ENCODE measurements around the gene SELENOI.

The SELENOI gene

DNA sequence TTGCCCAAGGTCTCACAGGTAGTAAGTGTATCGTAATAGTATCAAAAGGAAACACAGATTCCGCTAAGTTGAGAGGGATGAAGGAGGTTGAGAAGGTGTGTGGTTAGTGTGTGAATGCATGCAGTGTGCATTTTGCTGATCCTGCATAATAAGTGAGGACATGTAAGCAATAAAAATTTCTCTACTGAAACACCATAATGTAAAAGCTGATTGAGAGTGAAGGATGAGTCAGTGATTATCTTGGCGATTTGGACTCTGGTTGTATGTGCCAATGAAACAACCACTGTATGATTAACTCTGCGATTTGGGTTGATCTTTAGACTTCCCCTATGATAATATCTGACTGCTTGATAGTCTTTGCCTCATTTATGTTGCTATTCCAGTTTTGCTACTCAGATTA, 17.4 kb downstream of the SELENOI start:
- H3K14ac ChIP-seq (ENCODE audit: low read length in 2 of 2): no peak overlapping the region
- no peak overlapping the region for H4K8ac ChIP-seq (ENCODE audit: low read length)
- no peak for DNase-seq
- H2BK15ac ChIP-seq (ENCODE audit: low read depth, poor library complexity, severe bottlenecking): no peak overlapping the region
- H3K23ac ChIP-seq (ENCODE audit: low read length in 2 of 2): no peak overlapping the region
- no peak overlapping the region for H2BK120ac ChIP-seq (ENCODE audit: low read depth, low read length)
- no peak overlapping the region for H2AK5ac ChIP-seq (ENCODE audit: low read length, severe bottlenecking)
- H4K91ac ChIP-seq (ENCODE audit: low read length): no peak overlapping the region
- WGBS: 100% methylated on average over 3 of the region's 4 CpGs
- H3K4me2 ChIP-seq (ENCODE audit: low read length, poor library complexity, severe bottlenecking): no peak overlapping the region
- no peak overlapping the region for H3K4ac ChIP-seq (ENCODE audit: low read depth in 1 of 2, low read length in 2 of 2)
- H3K27me3 ChIP-seq (ENCODE audit: control insufficient read depth in 1 of 2, insufficient read depth in 1 of 2, low read length in 2 of 2): no peaks in the 10 kb centered on the region
- H2BK5ac ChIP-seq (ENCODE audit: low read depth, low read length, poor library complexity, severe bottlenecking): no peak overlapping the region
- no peak overlapping the region for H3K27ac ChIP-seq (ENCODE audit: low read length, poor library complexity, severe bottlenecking)
- no peak overlapping the region for H3K9ac ChIP-seq (ENCODE audit: low read length)
- H3K18ac ChIP-seq (ENCODE audit: low read depth in 1 of 2, low read length in 2 of 2): no peak overlapping the region
- no peak overlapping the region for H3K4me3 ChIP-seq (ENCODE audit: insufficient read depth in 1 of 2, low read depth in 1 of 2, low read length in 2 of 2)
- H2BK12ac ChIP-seq (ENCODE audit: low read length in 2 of 2): no peak overlapping the region
- H3K79me1 ChIP-seq (replicated peaks; ENCODE audit: low read length, poor library complexity, severe bottlenecking): peaks cover 17% of the 10 kb centered on the region
- H2AFZ ChIP-seq (ENCODE audit: low read depth, low read length): no peak overlapping the region
- H3K9me3 ChIP-seq (ENCODE audit: control insufficient read depth, low read length): no peaks in the 10 kb centered on the region
- H3K4me1 ChIP-seq (ENCODE audit: control insufficient read depth, insufficient read depth, low read depth, low read length): no peaks in the 10 kb centered on the region
- peaks cover 4 to 26% of the 10 kb centered on the region in 2 experiments for H3K36me3 ChIP-seq (ENCODE audit: control insufficient read depth in 1 of 2, insufficient read depth in 2 of 2, low read depth in 1 of 2, low read length in 2 of 2)

DNA sequence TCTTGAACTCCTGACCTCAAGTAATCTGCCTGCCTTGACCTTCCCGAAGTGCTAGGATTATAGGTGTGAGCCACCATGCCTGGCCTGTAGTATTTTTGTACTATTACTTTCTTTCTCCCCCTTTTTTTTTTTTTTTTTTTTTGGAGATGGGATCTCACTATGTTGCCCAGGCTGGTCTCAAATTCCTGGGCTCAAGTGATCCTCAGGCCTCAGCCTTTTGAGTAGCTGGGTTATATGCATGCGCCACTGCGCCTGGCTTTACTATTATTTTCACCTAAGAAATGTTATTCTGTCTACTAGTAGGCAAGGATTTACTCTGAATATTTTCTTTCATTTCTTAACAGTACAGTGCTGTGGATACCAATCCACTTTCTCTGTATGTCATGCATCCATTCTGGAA, 18.0 kb downstream of the SELENOI start:
- Histone ChIP-seq H2AFZ (ENCODE audit: low read depth, low read length) (no peak overlapping the region), H2BK15ac (ENCODE audit: low read depth, poor library complexity, severe bottlenecking) (no peak overlapping the region), H3K4me1 (ENCODE audit: control insufficient read depth, insufficient read depth, low read depth, low read length) (no peaks in the 10 kb centered on the region), H3K4ac (ENCODE audit: low read depth in 1 of 2, low read length in 2 of 2) (no peak overlapping the region), H3K27me3 (ENCODE audit: control insufficient read depth in 1 of 2, insufficient read depth in 1 of 2, low read length in 2 of 2) (no peaks in the 10 kb centered on the region), H2AK5ac (ENCODE audit: low read length, severe bottlenecking) (no peak overlapping the region), H3K18ac (ENCODE audit: low read depth in 1 of 2, low read length in 2 of 2) (no peak overlapping the region), H2BK5ac (ENCODE audit: low read depth, low read length, poor library complexity, severe bottlenecking) (no peak overlapping the region), H3K9ac (ENCODE audit: low read length) (no peak overlapping the region), H2BK12ac (ENCODE audit: low read length in 2 of 2) (no peak overlapping the region), H3K79me1 (replicated peaks; ENCODE audit: low read length, poor library complexity, severe bottlenecking) (peaks cover 17% of the 10 kb centered on the region), H4K8ac (ENCODE audit: low read length) (no peak overlapping the region), H3K4me2 (ENCODE audit: low read length, poor library complexity, severe bottlenecking) (no peak overlapping the region), H3K14ac (ENCODE audit: low read length in 2 of 2) (no peak overlapping the region), H3K27ac (ENCODE audit: low read length, poor library complexity, severe bottlenecking) (no peak overlapping the region), H2BK120ac (ENCODE audit: low read depth, low read length) (no peak overlapping the region), H4K91ac (ENCODE audit: low read length) (no peak overlapping the region), H3K36me3 (ENCODE audit: control insufficient read depth in 1 of 2, insufficient read depth in 2 of 2, low read depth in 1 of 2, low read length in 2 of 2) (peaks cover 4 to 33% of the 10 kb centered on the region in 2 experiments), H3K23ac (ENCODE audit: low read length in 2 of 2) (no peak overlapping the region), H3K9me3 (ENCODE audit: control insufficient read depth, low read length) (no peaks in the 10 kb centered on the region), H3K4me3 (ENCODE audit: insufficient read depth in 1 of 2, low read depth in 1 of 2, low read length in 2 of 2) (no peak overlapping the region)
- DNase-seq: no peak
- no CpG with 5 or more reads among the region's 3 CpGs for WGBS

DNA sequence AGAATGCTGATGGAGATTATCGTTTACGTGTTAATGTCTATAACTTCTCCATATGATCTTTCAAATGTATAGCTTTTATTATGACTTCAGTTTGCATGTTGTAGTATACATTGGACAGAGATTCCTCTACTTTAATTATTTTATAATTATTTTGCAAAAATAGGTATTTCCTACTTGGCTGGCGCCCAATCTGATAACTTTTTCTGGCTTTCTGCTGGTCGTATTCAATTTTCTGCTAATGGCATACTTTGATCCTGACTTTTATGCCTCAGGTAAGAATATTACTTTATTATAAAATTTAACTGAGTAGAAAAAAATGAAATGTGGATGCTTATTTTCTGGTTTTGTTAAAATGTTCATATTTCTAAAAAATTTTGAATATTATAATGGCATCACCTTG, 18.7 kb downstream of the SELENOI start:
- H3K4me1 ChIP-seq (ENCODE audit: control insufficient read depth, insufficient read depth, low read depth, low read length): no peaks in the 10 kb centered on the region
- H4K8ac ChIP-seq (ENCODE audit: low read length): no peak overlapping the region
- H3K9ac ChIP-seq (ENCODE audit: low read length): no peak overlapping the region
- no peak overlapping the region for H3K4ac ChIP-seq (ENCODE audit: low read depth in 1 of 2, low read length in 2 of 2)
- no peak overlapping the region for H3K23ac ChIP-seq (ENCODE audit: low read length in 2 of 2)
- no peak overlapping the region for H3K27ac ChIP-seq (ENCODE audit: low read length, poor library complexity, severe bottlenecking)
- H4K91ac ChIP-seq (ENCODE audit: low read length): no peak overlapping the region
- no peaks in the 10 kb centered on the region for H3K9me3 ChIP-seq (ENCODE audit: control insufficient read depth, low read length)
- H3K18ac ChIP-seq (ENCODE audit: low read depth in 1 of 2, low read length in 2 of 2): no peak overlapping the region
- H3K4me3 ChIP-seq (ENCODE audit: insufficient read depth in 1 of 2, low read depth in 1 of 2, low read length in 2 of 2): no peak overlapping the region
- no peak overlapping the region for H2BK15ac ChIP-seq (ENCODE audit: low read depth, poor library complexity, severe bottlenecking)
- H2AK5ac ChIP-seq (ENCODE audit: low read length, severe bottlenecking): no peak overlapping the region
- 80% methylated on average over 1 of the region's 4 CpGs for WGBS
- H3K14ac ChIP-seq (ENCODE audit: low read length in 2 of 2): no peak overlapping the region
- peaks cover 16% of the 10 kb centered on the region for H3K79me1 ChIP-seq (replicated peaks; ENCODE audit: low read length, poor library complexity, severe bottlenecking)
- peaks cover 4 to 40% of the 10 kb centered on the region in 2 experiments for H3K36me3 ChIP-seq (ENCODE audit: control insufficient read depth in 1 of 2, insufficient read depth in 2 of 2, low read depth in 1 of 2, low read length in 2 of 2)
- H3K4me2 ChIP-seq (ENCODE audit: low read length, poor library complexity, severe bottlenecking): no peak overlapping the region
- no peak overlapping the region for H2BK120ac ChIP-seq (ENCODE audit: low read depth, low read length)
- no peaks in the 10 kb centered on the region for H3K27me3 ChIP-seq (ENCODE audit: control insufficient read depth in 1 of 2, insufficient read depth in 1 of 2, low read length in 2 of 2)
- H2BK5ac ChIP-seq (ENCODE audit: low read depth, low read length, poor library complexity, severe bottlenecking): no peak overlapping the region
- H2AFZ ChIP-seq (ENCODE audit: low read depth, low read length): no peak overlapping the region
- no peak for DNase-seq
- H2BK12ac ChIP-seq (ENCODE audit: low read length in 2 of 2): no peak overlapping the region

DNA sequence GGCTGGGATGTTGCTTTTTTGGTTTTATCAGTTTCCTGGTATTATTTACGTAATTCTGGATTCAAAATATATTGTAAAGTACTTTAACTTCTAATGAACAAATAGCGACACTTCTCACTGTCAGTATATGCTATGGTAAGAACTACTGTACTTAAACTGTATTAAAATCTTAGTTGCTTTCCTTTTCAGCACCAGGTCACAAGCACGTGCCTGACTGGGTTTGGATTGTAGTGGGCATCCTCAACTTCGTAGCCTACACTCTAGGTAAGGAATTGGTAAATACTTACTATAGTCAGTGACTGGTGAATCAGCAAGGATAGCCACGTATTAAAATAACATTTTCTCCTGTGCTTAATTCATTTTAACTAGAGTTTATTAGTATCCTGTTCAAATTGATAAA, 21.0 kb downstream of the SELENOI start:
- no peak overlapping the region for H4K8ac ChIP-seq (ENCODE audit: low read length)
- H3K4me3 ChIP-seq (ENCODE audit: insufficient read depth in 1 of 2, low read depth in 1 of 2, low read length in 2 of 2): no peak overlapping the region
- H2BK12ac ChIP-seq (ENCODE audit: low read length in 2 of 2): no peak overlapping the region
- H2BK15ac ChIP-seq (ENCODE audit: low read depth, poor library complexity, severe bottlenecking): no peak overlapping the region
- no peak overlapping the region for H4K91ac ChIP-seq (ENCODE audit: low read length)
- H2AFZ ChIP-seq (ENCODE audit: low read depth, low read length): no peak overlapping the region
- no peak overlapping the region for H3K4me2 ChIP-seq (ENCODE audit: low read length, poor library complexity, severe bottlenecking)
- H3K79me1 ChIP-seq (replicated peaks; ENCODE audit: low read length, poor library complexity, severe bottlenecking): peaks cover 10% of the 10 kb centered on the region
- no peaks in the 10 kb centered on the region for H3K27me3 ChIP-seq (ENCODE audit: control insufficient read depth in 1 of 2, insufficient read depth in 1 of 2, low read length in 2 of 2)
- no peak overlapping the region for H2BK120ac ChIP-seq (ENCODE audit: low read depth, low read length)
- no peaks in the 10 kb centered on the region for H3K9me3 ChIP-seq (ENCODE audit: control insufficient read depth, low read length)
- H3K23ac ChIP-seq (ENCODE audit: low read length in 2 of 2): no peak overlapping the region
- peaks cover 4 to 42% of the 10 kb centered on the region in 2 experiments for H3K36me3 ChIP-seq (ENCODE audit: control insufficient read depth in 1 of 2, insufficient read depth in 2 of 2, low read depth in 1 of 2, low read length in 2 of 2)
- WGBS: 100% methylated on average over 1 of the region's 5 CpGs
- no peak for DNase-seq
- H3K27ac ChIP-seq (ENCODE audit: low read length, poor library complexity, severe bottlenecking): no peak overlapping the region
- no peak overlapping the region for H2AK5ac ChIP-seq (ENCODE audit: low read length, severe bottlenecking)
- no peak overlapping the region for H3K14ac ChIP-seq (ENCODE audit: low read length in 2 of 2)
- no peak overlapping the region for H3K18ac ChIP-seq (ENCODE audit: low read depth in 1 of 2, low read length in 2 of 2)
- no peak overlapping the region for H2BK5ac ChIP-seq (ENCODE audit: low read depth, low read length, poor library complexity, severe bottlenecking)
- no peak overlapping the region for H3K9ac ChIP-seq (ENCODE audit: low read length)
- H3K4ac ChIP-seq (ENCODE audit: low read depth in 1 of 2, low read length in 2 of 2): no peak overlapping the region
- no peaks in the 10 kb centered on the region for H3K4me1 ChIP-seq (ENCODE audit: control insufficient read depth, insufficient read depth, low read depth, low read length)

Data from mesenchymal stem cell (in vitro differentiated cells and primary cell).